Ishikawa (cell line): Measurements from ENCODE around the gene TMEM80.

ENCODE experiments used
- EGR1 ChIP-seq: IDR thresholded peaks from 2 replicates; pipeline ENCODE4 v1.6.1; 2012
- EP300 ChIP-seq: IDR thresholded peaks from 2 replicates; pipeline ENCODE4 v1.6.1; 2012; ENCODE audit warnings: borderline replicate concordance
- FOXM1 ChIP-seq: IDR thresholded peaks from 2 replicates; pipeline ENCODE4 v1.6.1; 2012; ENCODE audit warnings: low read depth, borderline replicate concordance
- NFIC ChIP-seq: IDR thresholded peaks from 2 replicates; pipeline ENCODE4 v1.6.1; 2012
- RAD21 ChIP-seq: IDR thresholded peaks from 2 replicates; pipeline ENCODE4 v1.6.1; 2012; ENCODE audit warnings: low read depth
- REST ChIP-seq: IDR thresholded peaks from 2 replicates; pipeline ENCODE4 v1.6.1; 2012; ENCODE audit warnings: low read depth, mild to moderate bottlenecking
- TAF1 ChIP-seq: IDR thresholded peaks from 2 replicates; pipeline ENCODE4 v1.6.1; 2012; ENCODE audit warnings: low read depth, mild to moderate bottlenecking
- TCF12 ChIP-seq: IDR thresholded peaks from 2 replicates; pipeline ENCODE4 v1.6.1; 2012; ENCODE audit warnings: low read depth
- TEAD4 ChIP-seq: IDR thresholded peaks from 2 replicates; pipeline ENCODE4 v1.6.1; 2012
- USF1 ChIP-seq: IDR thresholded peaks from 2 replicates; pipeline ENCODE4 v1.6.1; 2012
- YY1 ChIP-seq: IDR thresholded peaks from 2 replicates; pipeline ENCODE4 v1.6.1; 2012; ENCODE audit warnings: low read depth
- ZBTB7A ChIP-seq: IDR thresholded peaks from 2 replicates; pipeline ENCODE4 v1.6.1; 2012; ENCODE audit warnings: low read depth
- TF ChIP-seq, protein P1 (sequence below): IDR thresholded peaks from 2 replicates; pipeline ENCODE4 v1.6.1; 2012

- TF ChIP-seq EP300, result no peak
- no peak for TF ChIP-seq USF1
- TF ChIP-seq NFIC, result no peak
- no peak for TF ChIP-seq REST
- TF ChIP-seq, protein P1, sequence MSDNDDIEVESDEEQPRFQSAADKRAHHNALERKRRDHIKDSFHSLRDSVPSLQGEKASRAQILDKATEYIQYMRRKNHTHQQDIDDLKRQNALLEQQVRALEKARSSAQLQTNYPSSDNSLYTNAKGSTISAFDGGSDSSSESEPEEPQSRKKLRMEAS, result no peak
- no peak for TF ChIP-seq TCF12
- no peak for TF ChIP-seq RAD21
- TF ChIP-seq EGR1, result no peak
- TF ChIP-seq ZBTB7A, result no peak
- TF ChIP-seq YY1, result no peak
- no peak for TF ChIP-seq TAF1
- TF ChIP-seq TEAD4, result no peak
- no peak for TF ChIP-seq FOXM1
Measured at GRCh38 chr11:655036-655726, 40.4 kb upstream of the TMEM80 start.
